Fibroblast of gingiva (primary cell): Measurements from ENCODE around the gene COL4A4.

Experiments
- DNase-seq: peaks from one replicate; pipeline ENCODE4 v3.0.0-alpha.2; 2011; ENCODE audit warnings: low read depth

Gene COL4A4

GRCh38 chr2:227029426-227030105 lies 134.4 kb downstream of the COL4A4 start:
- no peak for DNase-seq

GRCh38 chr2:227025510-227025909 lies 138.5 kb downstream of the COL4A4 start:
- DNase-seq = no peak

GRCh38 chr2:227022608-227023007 lies 141.4 kb downstream of the COL4A4 start:
- DNase-seq = no peak

GRCh38 chr2:227020416-227020815 lies 143.6 kb downstream of the COL4A4 start:
- DNase-seq = no peak

- DNase-seq = no peak
Measured at GRCh38 chr2:227016894-227017293, 147.1 kb downstream of the COL4A4 start.

GRCh38 chr2:227013881-227014280 lies 150.1 kb downstream of the COL4A4 start:
- DNase-seq = no peak

- DNase-seq = no peak
Measured at GRCh38 chr2:227013330-227013729, 150.7 kb downstream of the COL4A4 start.

- no peak for DNase-seq
Measured at GRCh38 chr2:227010433-227010832, 153.6 kb downstream of the COL4A4 start.

GRCh38 chr2:227007940-227008339 lies 156.1 kb downstream of the COL4A4 start:
- no peak for DNase-seq

- DNase-seq = no peak
Measured at GRCh38 chr2:227007148-227007547, 156.9 kb downstream of the COL4A4 start.

- DNase-seq = no peak
Measured at GRCh38 chr2:227006189-227006897, 157.7 kb downstream of the COL4A4 start.

- no peak for DNase-seq
Measured at GRCh38 chr2:227004482-227004881, 159.5 kb downstream of the COL4A4 start.

GRCh38 chr2:227000123-227000522 lies 163.9 kb downstream of the COL4A4 start:
- DNase-seq = no peak

- peak; percentile 34 for DNase-seq
Measured at GRCh38 chr2:226999661-227000060, 164.3 kb downstream of the COL4A4 start.

GRCh38 chr2:226995625-226996041 lies 168.4 kb downstream of the COL4A4 start:
- peak; percentile 54 for DNase-seq

- DNase-seq = no peak
Measured at GRCh38 chr2:226994775-226995174, 169.2 kb downstream of the COL4A4 start.

GRCh38 chr2:226993171-226993570 lies 170.8 kb downstream of the COL4A4 start:
- no peak for DNase-seq

- DNase-seq = no peak
Measured at GRCh38 chr2:226991663-226992062, 172.3 kb downstream of the COL4A4 start.

- DNase-seq = no peak
Measured at GRCh38 chr2:226985583-226985946, 178.4 kb downstream of the COL4A4 start.

- peak; percentile 82 for DNase-seq
Measured at GRCh38 chr2:226984750-226985582, 179.0 kb downstream of the COL4A4 start.

GRCh38 chr2:226983895-226984749 lies 179.9 kb downstream of the COL4A4 start:
- no peak for DNase-seq

- DNase-seq = no peak
Measured at GRCh38 chr2:226981791-226982326, 182.1 kb downstream of the COL4A4 start.
